Fibroblast of skin of right quadriceps (primary cell): ENCODE data around the gene FTO.

Experiments used
- DNase-seq: peaks from one replicate; pipeline ENCODE4 v3.0.0-alpha.2; 2013

The FTO gene

GRCh38 chr16:53946746-53947386, 242.9 kb downstream of the FTO start:
- no peak for DNase-seq

GRCh38 chr16:53947642-53948041, 243.7 kb downstream of the FTO start:
- DNase-seq = no peak

- DNase-seq = no peak
Observed at GRCh38 chr16:53948326-53948725, 244.4 kb downstream of the FTO start.

GRCh38 chr16:53948734-53949430, 244.9 kb downstream of the FTO start:
- DNase-seq = no peak

- no peak for DNase-seq
Observed at GRCh38 chr16:53949715-53950410, 245.9 kb downstream of the FTO start.

DNA sequence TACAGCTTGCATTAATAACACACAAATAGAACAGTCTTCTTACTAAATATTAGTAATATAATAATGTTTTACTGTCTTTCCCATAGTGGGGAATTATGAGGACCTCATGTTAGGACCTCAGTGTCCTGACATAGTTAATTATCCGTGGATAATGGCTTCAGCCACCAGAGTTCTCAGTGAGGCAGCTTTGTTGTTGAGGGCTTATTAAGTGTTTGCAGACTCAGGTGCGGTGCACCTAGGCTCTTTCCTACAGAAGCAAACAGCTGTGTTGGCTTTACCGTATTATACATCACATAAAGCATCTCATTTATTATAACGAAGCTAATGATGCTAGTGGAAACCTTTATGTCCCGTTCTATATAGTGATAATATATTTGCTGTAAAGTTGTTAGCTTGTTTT, 246.7 kb downstream of the FTO start:
- DNase-seq = no peak

DNA sequence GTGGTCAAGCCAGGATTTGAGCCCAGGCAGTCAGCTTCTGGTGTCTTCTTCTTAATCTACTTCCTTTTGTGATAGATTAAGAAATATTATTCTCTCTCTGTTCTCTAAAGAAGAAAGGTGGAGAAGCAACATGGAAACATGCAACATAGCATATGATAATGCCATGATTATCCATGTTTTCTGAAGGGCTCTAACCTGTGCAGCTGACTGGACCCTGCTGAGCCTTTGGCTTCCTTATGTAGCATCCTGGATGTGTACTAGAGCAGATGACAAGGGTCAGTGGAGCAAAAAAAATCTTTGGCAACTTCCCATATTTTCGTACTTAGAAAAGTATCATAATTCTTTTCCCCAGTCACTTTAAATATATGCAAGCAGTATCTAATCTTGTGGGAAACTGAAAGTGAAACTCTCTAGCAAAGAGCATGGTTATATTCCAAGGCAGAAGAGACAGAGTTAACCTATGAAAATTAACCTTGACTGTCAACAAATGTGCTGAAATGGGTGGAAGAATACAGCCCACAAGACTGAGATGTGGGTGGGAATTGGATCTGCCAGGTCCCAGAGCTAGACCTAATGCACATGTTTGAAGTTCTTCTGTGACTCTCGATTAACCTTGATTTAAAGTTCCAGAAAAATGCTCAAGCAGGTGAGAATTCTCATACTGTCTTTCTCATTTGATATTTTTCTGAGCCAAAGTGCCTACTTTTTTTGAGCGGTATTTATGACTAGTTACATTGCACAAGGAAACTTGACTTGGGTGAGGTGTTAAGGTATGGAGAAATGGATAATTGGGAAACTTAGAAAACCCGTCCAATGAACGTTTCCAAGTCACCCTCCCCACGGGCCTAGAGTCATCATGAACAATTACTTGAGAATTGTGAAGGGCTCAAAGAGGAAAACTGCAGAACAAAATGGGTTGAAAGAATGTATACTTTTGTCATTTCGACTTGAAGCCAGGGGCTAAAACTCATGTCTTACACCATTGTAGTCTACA, 248.6 kb downstream of the FTO start:
- peak; percentile 6 for DNase-seq

DNA sequence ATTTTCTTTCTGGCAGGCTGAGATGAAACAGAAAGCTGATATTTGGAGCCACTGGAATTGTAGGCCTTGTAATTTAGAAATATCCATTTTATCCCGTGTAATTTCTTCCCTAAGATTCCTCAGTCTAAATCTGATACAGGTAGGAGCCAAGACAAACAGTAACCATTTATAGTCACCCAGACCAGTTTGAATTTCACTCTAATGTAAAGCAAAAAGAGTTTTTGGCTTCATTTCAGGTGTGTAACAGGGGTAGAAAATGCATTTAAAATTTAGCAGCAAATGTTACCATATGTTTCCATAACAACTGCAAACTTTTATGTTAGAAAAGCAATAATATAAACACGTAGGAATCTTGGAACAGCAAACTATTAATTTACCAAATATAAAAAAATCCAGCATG, 249.4 kb downstream of the FTO start:
- no peak for DNase-seq

GRCh38 chr16:53955221-53955875, 251.4 kb downstream of the FTO start:
- no peak for DNase-seq

DNA sequence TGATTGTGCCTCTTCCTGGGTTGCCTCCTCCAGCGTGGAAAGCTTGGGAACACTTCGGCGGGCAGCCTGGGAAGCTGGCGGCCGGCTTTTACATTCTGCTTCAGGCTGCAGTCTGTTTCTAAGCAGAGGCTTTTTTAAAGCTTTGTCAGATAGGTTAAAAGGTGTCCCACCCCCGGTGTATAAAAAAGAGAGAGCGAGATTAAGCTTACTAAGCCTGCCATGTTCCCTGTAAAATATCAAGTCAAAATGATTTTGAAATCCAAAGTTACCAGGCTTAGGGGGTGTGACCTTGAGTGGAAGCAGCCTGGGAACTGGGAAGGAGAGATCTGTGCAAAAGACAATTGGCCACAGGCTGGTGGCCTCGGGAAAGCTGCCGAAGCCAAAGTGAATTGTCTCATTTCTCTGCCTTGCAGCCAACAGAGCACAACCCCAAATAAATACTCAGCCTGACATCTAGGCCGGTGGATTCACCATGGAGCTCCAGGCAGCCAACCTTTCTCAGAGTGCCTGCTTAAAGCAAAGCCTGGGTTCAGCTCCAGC, 254.5 kb downstream of the FTO start:
- no peak for DNase-seq

GRCh38 chr16:53960050-53960812, 256.3 kb downstream of the FTO start:
- no peak for DNase-seq

DNA sequence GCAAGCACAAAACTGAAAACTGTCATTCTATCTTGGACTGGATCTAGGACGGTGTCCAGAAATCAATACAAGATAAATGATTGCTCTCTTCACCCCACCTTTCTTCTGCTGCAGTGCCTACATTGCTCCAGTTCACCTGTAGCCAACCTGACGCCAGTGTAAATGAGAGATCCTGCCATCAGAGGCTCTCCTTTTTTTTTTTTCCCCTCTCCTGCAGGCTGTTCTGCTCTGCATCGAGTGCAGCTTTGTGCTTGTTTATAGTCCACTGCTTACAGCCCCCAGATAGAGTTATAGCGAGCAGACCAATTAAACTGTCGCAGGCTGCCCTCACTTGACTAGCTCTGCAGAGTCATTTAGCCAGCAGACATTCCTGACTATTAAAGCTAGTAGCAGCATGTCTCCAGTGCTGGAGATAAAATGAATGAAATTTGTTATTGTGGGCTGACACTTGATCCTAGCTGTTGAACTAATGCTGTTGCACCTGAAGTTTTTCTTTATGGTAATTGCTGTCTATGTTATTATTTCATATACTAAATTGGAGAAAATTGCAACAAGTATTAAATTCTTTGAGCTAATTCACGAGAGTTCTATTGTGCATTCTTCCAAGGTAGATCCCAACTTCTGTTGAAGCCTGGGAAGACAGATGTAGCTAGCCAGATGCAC, 257.1 kb downstream of the FTO start:
- DNase-seq = no peak

DNA sequence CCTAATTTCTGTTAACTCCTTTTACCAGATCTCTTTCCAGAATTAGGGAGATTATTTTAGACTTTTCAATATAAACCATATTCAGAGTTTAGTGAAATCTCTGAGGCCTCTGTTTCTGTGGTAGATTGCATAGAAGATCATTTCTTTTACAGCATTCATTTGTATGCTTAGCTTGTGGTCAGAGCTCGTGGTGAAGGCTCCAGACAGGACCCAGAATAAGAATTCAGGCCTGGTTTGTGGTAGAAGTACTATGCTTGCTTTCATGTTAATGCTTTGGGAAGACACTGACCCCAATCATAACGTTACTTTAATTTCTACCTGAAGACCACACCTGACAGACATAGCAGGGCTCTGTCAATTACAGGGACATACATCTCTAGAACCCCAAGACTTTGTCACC, 258.1 kb downstream of the FTO start:
- no peak for DNase-seq

GRCh38 chr16:53964145-53964790, 260.3 kb downstream of the FTO start:
- DNase-seq = no peak

DNA sequence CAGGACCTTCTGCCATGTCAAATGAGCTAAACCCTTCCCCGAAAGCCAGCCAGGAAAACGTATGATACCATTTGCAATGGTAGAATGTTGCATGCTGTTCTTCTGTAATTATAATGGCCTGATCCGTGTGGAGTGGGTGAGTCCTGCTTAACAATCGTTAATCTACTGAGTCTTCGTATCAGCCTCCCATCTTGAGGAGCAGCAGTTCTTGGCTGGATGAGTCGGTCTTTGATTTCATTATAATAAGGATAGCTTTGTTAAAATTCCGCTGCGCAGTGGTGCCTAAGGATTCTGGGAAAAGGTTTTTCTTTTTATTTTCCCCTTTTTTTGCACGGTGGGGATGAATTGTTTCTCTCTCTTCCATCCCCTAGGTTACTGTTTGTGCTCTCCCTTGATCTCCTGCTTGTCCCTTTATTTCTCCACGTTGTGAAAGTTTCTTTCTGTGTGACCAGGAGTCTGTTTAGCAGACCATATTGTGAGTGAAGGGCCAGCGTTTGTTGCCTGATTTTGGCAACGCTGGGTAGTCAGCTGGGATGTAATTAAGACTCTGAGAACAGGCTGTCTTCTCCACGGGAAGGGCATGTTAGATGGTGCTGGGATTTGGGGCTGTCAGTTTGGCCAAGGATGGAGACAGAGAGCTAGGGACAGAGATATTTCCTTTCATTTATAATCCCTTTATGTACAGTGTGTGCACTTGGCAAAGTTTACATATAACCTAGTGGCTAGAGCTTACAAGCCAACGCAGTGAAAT, 263.0 kb downstream of the FTO start:
- no peak for DNase-seq

DNA sequence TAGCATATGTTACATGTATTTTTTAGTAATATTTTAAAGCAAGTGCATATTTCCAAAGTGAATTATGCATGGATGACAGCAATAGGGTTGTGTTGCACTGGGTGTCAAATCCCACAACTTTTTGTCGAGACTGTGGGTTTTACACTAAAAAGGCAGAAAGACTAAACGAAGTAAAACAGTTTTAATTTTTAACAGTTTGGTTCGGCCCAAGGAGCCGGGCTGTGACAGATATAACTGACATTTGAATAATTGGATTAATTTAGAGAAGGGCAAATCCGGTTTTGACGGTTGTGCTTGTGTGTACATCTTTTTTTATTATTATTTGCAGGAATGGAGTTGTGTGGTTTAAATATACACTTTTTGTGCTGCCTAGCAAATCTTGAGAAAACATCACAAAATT, 263.6 kb downstream of the FTO start:
- DNase-seq = no peak

DNA sequence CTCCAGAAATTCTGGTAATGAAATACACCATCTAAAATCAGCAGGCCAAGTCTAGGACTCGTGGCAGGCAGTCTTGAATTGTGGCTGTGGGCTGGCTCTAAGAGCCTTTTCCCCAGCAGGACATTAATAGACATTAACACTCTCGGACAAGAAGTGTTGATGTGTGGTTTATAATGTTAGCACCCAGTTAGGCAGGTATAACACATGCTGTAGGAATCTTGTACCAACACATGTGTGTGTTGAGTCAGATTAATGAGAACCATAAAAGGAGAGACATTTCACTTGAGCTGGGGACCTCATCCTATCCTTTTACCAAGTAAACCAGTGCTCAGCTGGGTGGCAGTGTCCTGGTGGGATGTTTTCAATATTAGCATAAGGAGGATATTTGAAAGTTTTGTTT, 264.5 kb downstream of the FTO start:
- peak; percentile 75 for DNase-seq

GRCh38 chr16:53968896-53969295, 264.9 kb downstream of the FTO start:
- peak; percentile 39 for DNase-seq

GRCh38 chr16:53971616-53972015, 267.7 kb downstream of the FTO start:
- DNase-seq = no peak
